GM12864 (cell line): ENCODE results near the gene ARL9.

Experiments
- DNase-seq: peaks from one replicate; pipeline ENCODE4 v3.0.0-alpha.2; 2011; ENCODE audit warnings: low read depth
- H3K4me3 ChIP-seq: 2 replicates; pipeline ENCODE4 v1.5.1; 2011; ENCODE audit warnings: mild to moderate bottlenecking, low read depth, low read length, control low read depth
- CTCF ChIP-seq: IDR thresholded peaks from 2 replicates; pipeline ENCODE4 v1.5.1; 2011; ENCODE audit warnings: low read depth, mild to moderate bottlenecking, moderate library complexity, low read length, control low read depth, inconsistent platforms; ENCODE audit errors: missing control alignments

Gene ARL9

GRCh38 chr4:56480691-56481090, 24.9 kb upstream of the ARL9 start:
- no peak for DNase-seq
- no peak overlapping the region for H3K4me3 ChIP-seq
- no peak for TF ChIP-seq CTCF

GRCh38 chr4:56496241-56496640, 9.3 kb upstream of the ARL9 start:
- TF ChIP-seq CTCF, result no peak
- no peak overlapping the region for H3K4me3 ChIP-seq

GRCh38 chr4:56511098-56511497, 5.5 kb downstream of the ARL9 start:
- DNase-seq, result no peak
- no peak for TF ChIP-seq CTCF
- H3K4me3 ChIP-seq, result no peak overlapping the region

More at GRCh38 chr4:56496241-56496640, 9.3 kb upstream of the ARL9 start:
- DNase-seq, result no peak

GRCh38 chr4:56512166-56512565, 6.6 kb downstream of the ARL9 start:
- no peak for TF ChIP-seq CTCF
- DNase-seq, result no peak
- H3K4me3 ChIP-seq, result no peak overlapping the region

GRCh38 chr4:56513517-56513916, 7.9 kb downstream of the ARL9 start:
- H3K4me3 ChIP-seq, result no peak overlapping the region
- no peak for TF ChIP-seq CTCF
- DNase-seq, result no peak

- peak; percentile 18 for DNase-seq
- peak overlapping the region; percentile 58 for H3K4me3 ChIP-seq
- TF ChIP-seq CTCF, result no peak
Observed at GRCh38 chr4:56530269-56531148, 24.9 kb downstream of the ARL9 start.

- no peak for TF ChIP-seq CTCF
- DNase-seq, result no peak
- H3K4me3 ChIP-seq, result peak overlapping the region; percentile 58
Observed at GRCh38 chr4:56531149-56531770, 25.7 kb downstream of the ARL9 start.
